Sigmoid colon (tissue), 4 donors: Measurements from ENCODE around the gene ACOX3.

Source experiments
- CTCF ChIP-seq, 4 experiments: fragments of 450-650 bp in 3 of 4; fragments of 200-600 bp in 1 of 4; IDR thresholded peaks; one replicate each; pipeline ENCODE4 v1.5.1; 2016 to 2019; ENCODE audit warnings: antibody characterized with exemption in 4 of 4, mild to moderate bottlenecking in 3 of 4, moderate library complexity in 2 of 4
- POLR2A ChIP-seq, 2 donors: fragments of 450-650 bp; IDR thresholded peaks; one replicate each; pipeline ENCODE4 v1.6.1; 2016; ENCODE audit warnings: antibody characterized with exemption in 2 of 2, mild to moderate bottlenecking in 2 of 2, moderate library complexity in 2 of 2
- POLR2AphosphoS5 ChIP-seq, 4 donors: sonication (generic); formaldehyde crosslinking; IDR thresholded peaks; one replicate each; pipeline ENCODE4 v1.6.1; 2017; ENCODE audit warnings: antibody characterized with exemption in 4 of 4

DNA sequence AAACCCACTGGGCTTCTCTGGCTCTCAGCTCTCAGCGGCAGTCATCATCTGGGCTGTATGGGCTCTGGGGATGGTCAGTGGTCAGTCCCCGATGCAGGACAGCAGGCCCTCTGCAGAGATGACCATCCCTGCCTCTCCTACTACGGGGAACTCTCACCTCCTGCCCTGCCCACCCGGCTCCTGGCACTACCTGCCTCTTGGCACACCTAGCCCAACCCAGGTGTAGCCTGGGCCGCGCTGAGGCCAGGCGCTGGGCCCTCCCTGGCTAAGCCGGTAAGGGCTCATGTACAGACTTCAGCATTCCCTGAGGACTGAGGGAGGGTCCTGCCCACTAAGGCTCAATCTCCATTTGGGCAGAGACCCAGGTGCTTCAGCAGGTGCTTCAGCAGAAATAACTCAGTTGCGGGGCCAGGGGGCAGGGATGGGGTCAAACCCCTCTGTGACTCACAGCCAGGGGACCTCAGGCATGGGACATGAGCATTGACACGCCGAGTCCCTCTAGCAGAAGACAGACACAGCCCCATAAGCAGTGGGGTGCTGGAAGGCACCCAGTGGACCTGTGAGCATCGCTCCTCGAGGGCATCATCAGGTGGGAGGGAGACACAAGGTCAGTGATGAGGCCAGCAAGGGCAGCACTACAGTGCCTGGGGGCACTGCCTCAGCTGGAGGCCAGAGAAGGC lies 71.0 kb downstream of the ACOX3 start:
- no peak for TF ChIP-seq CTCF (IDR thresholded peaks at IDR 0.05)
- TF ChIP-seq POLR2A (IDR thresholded peaks at IDR 0.05), result no peak
- TF ChIP-seq POLR2AphosphoS5 (IDR thresholded peaks at IDR 0.05), result no peak
